GM12878 (cell line): ENCODE data around the gene C2orf68. TPM values are rescaled to one million over a fixed set of nuclear protein-coding genes. Genes with fewer than 3 reads are reported as not detected.

Source experiments
- ATAC-seq: fragments of 200-7000 bp; cut with Tn5 transposase; 3 replicates; pipeline ENCODE4 v1.9.1; 2020; ENCODE audit warnings: mild to moderate bottlenecking, moderate library complexity
- BruUV-seq: library from RNA; stranded (reverse); fragments of 400-500 nt; replicated peaks from 2 replicates; lab custom pipeline; 2021; lab: Mats Ljungman, UMichigan
- CTCF ChIA-PET: fragments of 300-600 bp; sonication (Branson Sonifier 250); formaldehyde crosslinking; extraction: SDS; loops from one replicate; lab custom pipeline; 2021; ENCODE audit warnings: inconsistent platforms; lab: Yijun Ruan, JAX
- POLR2A ChIA-PET: fragments of 350-600 bp; formaldehyde crosslinking; extraction: SDS; loops from one replicate; lab custom pipeline; 2021; ENCODE audit warnings: inconsistent platforms; lab: Charles Lee
- RAD21 ChIA-PET: fragments of 300-600 bp; sonication (Branson Sonifier 250); formaldehyde crosslinking; loops from one replicate; lab custom pipeline; 2023; ENCODE audit warnings: antibody characterized with exemption; ENCODE audit not compliant: unreplicated experiment; lab: Charles Lee
- SMC1A ChIA-PET: fragments of 300-600 bp; sonication (Branson Sonifier 250); formaldehyde crosslinking; loops from one replicate; lab custom pipeline; 2023; ENCODE audit not compliant: unreplicated experiment, uncharacterized antibody; lab: Charles Lee
- DNase-seq: peaks from one replicate; pipeline ENCODE4 v3.0.0-alpha.2; 2011; ENCODE audit warnings: low read depth, low spot score
- FAIRE-seq: peaks from 3 replicates; lab custom pipeline; 2011; peaks lifted over from hg19 to GRCh38; lab: Jason Lieb, UNC
- H2AFZ ChIP-seq: 2 replicates; pipeline ENCODE4 v1.6.0; 2011; ENCODE audit warnings: low read depth, low read length, control low read depth; ENCODE audit not compliant: control insufficient read depth
- H3K27ac ChIP-seq: 2 replicates; pipeline ENCODE4 v1.5.1; 2011; ENCODE audit warnings: control low read depth; ENCODE audit not compliant: control insufficient read depth, insufficient read depth
- H3K27me3 ChIP-seq, 2 experiments: replicated peaks in 1 of 2; 2 replicates each; pipeline versions ENCODE4 v1.6.0 to v1.6.1; 2011; ENCODE audit warnings: low read length in 1 of 2; ENCODE audit not compliant: control insufficient read depth in 2 of 2, insufficient read depth in 2 of 2
- H3K36me3 ChIP-seq, 2 experiments: 2 replicates each; pipeline ENCODE4 v1.5.1; 2011; ENCODE audit warnings: low read length in 1 of 2; ENCODE audit not compliant: control insufficient read depth in 2 of 2, insufficient read depth in 2 of 2
- H3K4me1 ChIP-seq: 2 replicates; pipeline ENCODE4 v1.6.1; 2011; ENCODE audit warnings: mild to moderate bottlenecking, low read length, moderate library complexity, mixed read lengths; ENCODE audit not compliant: control insufficient read depth, insufficient read depth
- H3K4me2 ChIP-seq: 2 replicates; pipeline ENCODE4 v1.6.0; 2011; ENCODE audit warnings: control low read depth; ENCODE audit not compliant: control insufficient read depth, insufficient read depth
- H3K4me3 ChIP-seq: fragments of 200-600 bp; sonication (generic); 2 replicates; pipeline ENCODE4 v1.5.1; 2016
- H3K79me2 ChIP-seq: 2 replicates; pipeline ENCODE4 v1.6.0; 2011; ENCODE audit warnings: low read length; ENCODE audit not compliant: control insufficient read depth, insufficient read depth
- H3K9ac ChIP-seq: 2 replicates; pipeline ENCODE4 v1.8.0; 2011; ENCODE audit warnings: low read length, control low read depth, mixed read lengths; ENCODE audit not compliant: control insufficient read depth, insufficient read depth
- H3K9me3 ChIP-seq: replicated peaks from 3 replicates; pipeline ENCODE4 v1.5.1; 2011; ENCODE audit warnings: mild to moderate bottlenecking, low read length; ENCODE audit not compliant: control insufficient read depth, insufficient read depth
- H4K20me1 ChIP-seq: 2 replicates; pipeline ENCODE4 v1.6.0; 2011; ENCODE audit not compliant: control insufficient read depth, insufficient read depth
- CREM ChIP-seq: IDR thresholded peaks from 2 replicates; pipeline ENCODE4 v1.6.1; 2014; ENCODE audit warnings: antibody characterized with exemption, low read depth
- GABPA ChIP-seq: IDR thresholded peaks from 2 replicates; pipeline ENCODE4 v1.6.1; 2014; ENCODE audit warnings: antibody characterized with exemption, low read depth, mild to moderate bottlenecking, inconsistent platforms
- JUNB ChIP-seq: IDR thresholded peaks from 2 replicates; pipeline ENCODE4 v1.6.1; 2016; ENCODE audit warnings: antibody characterized with exemption, mild to moderate bottlenecking
- MXI1 ChIP-seq: fragments of 150-350 bp; IDR thresholded peaks from 2 replicates; pipeline ENCODE4 v1.6.1; 2011; ENCODE audit warnings: low read depth, mild to moderate bottlenecking, inconsistent platforms, low read length, improper control_type of control experiment
- NRF1 ChIP-seq: conservative IDR thresholded peaks from 2 replicates; pipeline ENCODE4 v1.6.1; 2011; ENCODE audit warnings: mild to moderate bottlenecking, low read depth, low read length, improper control_type of control experiment
- POLR2AphosphoS5 ChIP-seq: IDR thresholded peaks from 2 replicates; pipeline ENCODE4 v1.6.1; 2011; ENCODE audit warnings: mild to moderate bottlenecking, low read length, inconsistent platforms
- RELA ChIP-seq: fragments of 450-650 bp; IDR thresholded peaks from 2 replicates; pipeline ENCODE4 v1.8.0; 2014; ENCODE audit warnings: borderline replicate concordance; ENCODE audit not compliant: partially characterized antibody
- SREBF1 ChIP-seq: IDR thresholded peaks from 2 replicates; pipeline ENCODE4 v1.6.1; 2012; ENCODE audit warnings: mild to moderate bottlenecking, low read length
- SRF ChIP-seq, 2 experiments: IDR thresholded peaks; 2 replicates each; pipeline ENCODE4 v1.6.1; 2011; ENCODE audit warnings: low read depth in 2 of 2, low read length in 2 of 2, mild to moderate bottlenecking in 1 of 2, moderate library complexity in 1 of 2
- WGBS: methylation state at CpG from one replicate; pipeline ENCODE4 v1.1.6; 2016; ENCODE audit warnings: low lambda C conversion rate; ENCODE audit not compliant: insufficient replicate concordance, insufficient coverage; ENCODE audit errors: missing lambda C conversion rate; 5-methylcytosine and 5-hydroxymethylcytosine counted together
- in situ Hi-C: fragments of 300-500 bp; cut with MboI; formaldehyde crosslinking; loops from 9 replicates; pipeline ENCODE4 v1.14.3; 2018; ENCODE audit warnings: mixed read lengths
- intact Hi-C: fragments of 100-400 bp; cut with micrococcal nuclease; formaldehyde crosslinking; loops from one replicate; pipeline ENCODE4 v1.14.2; 2022; ENCODE audit not compliant: unreplicated experiment
- polyA plus RNA-seq, 11 experiments: library from polyadenylated mRNA; depleted of rRNA in 4 of 11; unstranded in 6 of 11; stranded (reverse) in 5 of 11; fragments of >200 nt; fragmentation: Nextera tagmentation in 4 of 11; fragmentation: Illumina TruSeq in 1 of 11; extraction: Ambion mirVana in 4 of 11; extraction: Trizol in 1 of 11; gene quantifications; 1 replicate in 1 of 11; 2 replicates in 10 of 11; pipeline versions ENCODE4 v1.2.1 to v1.2.3, GENCODE V29; 2011 to 2016; ENCODE audit warnings: inconsistent platforms in 2 of 11, missing spikeins in 2 of 11, low read depth in 1 of 11
- total RNA-seq, 4 experiments: library from RNA; depleted of rRNA in 3 of 4; stranded (reverse); fragments of >200 nt in 3 of 4; fragmentation: Illumina TruSeq in 1 of 4; extraction: Trizol in 1 of 4; gene quantifications; 2 replicates each; pipeline versions ENCODE4 v1.2.1 to v1.2.3, GENCODE V29; 2013 to 2021
- TF ChIP-seq, protein P1 (sequence below): fragments of 450-650 bp; IDR thresholded peaks from 2 replicates; pipeline ENCODE4 v1.6.1; 2017; ENCODE audit warnings: mild to moderate bottlenecking, moderate library complexity
- TF ChIP-seq, protein P2 (sequence below): IDR thresholded peaks from 2 replicates; pipeline ENCODE4 v1.6.1; 2012; ENCODE audit warnings: low read depth, low read length, improper control_type of control experiment
- TF ChIP-seq, protein P3 (sequence below): fragments of 450-650 bp; IDR thresholded peaks from 2 replicates; pipeline ENCODE4 v1.6.1; 2017; ENCODE audit warnings: mild to moderate bottlenecking, low read depth, inconsistent platforms; ENCODE audit not compliant: poor library complexity, severe bottlenecking
- TF ChIP-seq, protein P4 (sequence below): fragments of 450-650 bp; IDR thresholded peaks from 2 replicates; pipeline ENCODE4 v1.6.1; 2016; ENCODE audit warnings: mild to moderate bottlenecking, moderate library complexity, borderline replicate concordance

The C2orf68 gene
- total and polyA plus RNA-seq, 10 of the 15 experiments (the other 5 are each of a cell fraction or from before 2014, with no cell fraction given) = 12.7 to 56.1 (median 28.4) TPM

DNA sequence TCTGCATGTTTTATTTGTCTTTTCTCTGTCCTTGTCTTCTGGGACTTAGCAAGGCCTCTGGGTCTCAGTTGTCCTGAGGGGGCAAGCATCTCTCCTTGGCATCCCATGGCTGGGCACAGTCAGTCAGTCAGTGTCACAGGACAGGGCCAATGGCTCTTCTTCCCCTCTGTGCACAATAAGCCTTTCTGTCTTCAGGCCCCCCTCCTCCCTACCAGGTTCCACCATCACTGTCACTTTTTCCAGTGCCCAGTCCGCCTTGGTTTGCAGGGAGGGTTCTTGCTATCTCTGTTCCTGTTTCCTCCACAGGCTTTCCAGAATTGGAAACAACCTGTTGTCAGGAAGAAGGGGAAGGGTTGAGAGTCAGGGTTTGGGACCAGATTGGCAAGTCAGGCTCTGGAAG, 29.4 kb downstream of the C2orf68 start:
- H3K4me3 ChIP-seq = no peak overlapping the region
- H3K27me3 ChIP-seq = no peaks in the 10 kb centered on the region
- CTCF ChIA-PET = interaction anchor here (0.9 kb wide), 1 partner anchor 125 kb away, joined by 3 read pairs; no protein-coding TSS in a partner anchor
- H3K4me2 ChIP-seq = no peak overlapping the region
- SMC1A ChIA-PET = interaction anchor here (1.4 kb wide), 1 partner anchor 12 kb away, joined by 6 read pairs; no protein-coding TSS in a partner anchor
- DNase-seq (no peak), FAIRE-seq (no peak), ATAC-seq (no peak)
- no peak overlapping the region for H3K9ac ChIP-seq
- no peak overlapping the region for H2AFZ ChIP-seq
- peaks cover 33% of the 10 kb centered on the region for H3K4me1 ChIP-seq
- RAD21 ChIA-PET = no interaction called here
- H4K20me1 ChIP-seq = no peaks in the 10 kb centered on the region
- H3K27ac ChIP-seq = no peak overlapping the region
- intact Hi-C loops = no loop called here
- peaks cover 0 to 6% of the 10 kb centered on the region in 2 experiments; a peak in 2 of 4 replicates for H3K36me3 ChIP-seq
- no TSS peak for BruUV-seq
- POLR2A ChIA-PET = no interaction called here
- WGBS = 88% methylated on average over 1 of the region's 1 CpG
- in situ Hi-C loops = no loop called here
- no peaks in the 10 kb centered on the region for H3K9me3 ChIP-seq
- peaks cover 26% of the 10 kb centered on the region for H3K79me2 ChIP-seq
- TF ChIP-seq, protein P1, sequence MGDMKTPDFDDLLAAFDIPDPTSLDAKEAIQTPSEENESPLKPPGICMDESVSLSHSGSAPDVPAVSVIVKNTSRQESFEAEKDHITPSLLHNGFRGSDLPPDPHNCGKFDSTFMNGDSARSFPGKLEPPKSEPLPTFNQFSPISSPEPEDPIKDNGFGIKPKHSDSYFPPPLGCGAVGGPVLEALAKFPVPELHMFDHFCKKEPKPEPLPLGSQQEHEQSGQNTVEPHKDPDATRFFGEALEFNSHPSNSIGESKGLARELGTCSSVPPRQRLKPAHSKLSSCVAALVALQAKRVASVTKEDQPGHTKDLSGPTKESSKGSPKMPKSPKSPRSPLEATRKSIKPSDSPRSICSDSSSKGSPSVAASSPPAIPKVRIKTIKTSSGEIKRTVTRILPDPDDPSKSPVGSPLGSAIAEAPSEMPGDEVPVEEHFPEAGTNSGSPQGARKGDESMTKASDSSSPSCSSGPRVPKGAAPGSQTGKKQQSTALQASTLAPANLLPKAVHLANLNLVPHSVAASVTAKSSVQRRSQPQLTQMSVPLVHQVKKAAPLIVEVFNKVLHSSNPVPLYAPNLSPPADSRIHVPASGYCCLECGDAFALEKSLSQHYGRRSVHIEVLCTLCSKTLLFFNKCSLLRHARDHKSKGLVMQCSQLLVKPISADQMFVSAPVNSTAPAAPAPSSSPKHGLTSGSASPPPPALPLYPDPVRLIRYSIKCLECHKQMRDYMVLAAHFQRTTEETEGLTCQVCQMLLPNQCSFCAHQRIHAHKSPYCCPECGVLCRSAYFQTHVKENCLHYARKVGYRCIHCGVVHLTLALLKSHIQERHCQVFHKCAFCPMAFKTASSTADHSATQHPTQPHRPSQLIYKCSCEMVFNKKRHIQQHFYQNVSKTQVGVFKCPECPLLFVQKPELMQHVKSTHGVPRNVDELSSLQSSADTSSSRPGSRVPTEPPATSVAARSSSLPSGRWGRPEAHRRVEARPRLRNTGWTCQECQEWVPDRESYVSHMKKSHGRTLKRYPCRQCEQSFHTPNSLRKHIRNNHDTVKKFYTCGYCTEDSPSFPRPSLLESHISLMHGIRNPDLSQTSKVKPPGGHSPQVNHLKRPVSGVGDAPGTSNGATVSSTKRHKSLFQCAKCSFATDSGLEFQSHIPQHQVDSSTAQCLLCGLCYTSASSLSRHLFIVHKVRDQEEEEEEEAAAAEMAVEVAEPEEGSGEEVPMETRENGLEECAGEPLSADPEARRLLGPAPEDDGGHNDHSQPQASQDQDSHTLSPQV = no peak
- no peak for TF ChIP-seq JUNB
- no peak for TF ChIP-seq SREBF1
- TF ChIP-seq, protein P2, sequence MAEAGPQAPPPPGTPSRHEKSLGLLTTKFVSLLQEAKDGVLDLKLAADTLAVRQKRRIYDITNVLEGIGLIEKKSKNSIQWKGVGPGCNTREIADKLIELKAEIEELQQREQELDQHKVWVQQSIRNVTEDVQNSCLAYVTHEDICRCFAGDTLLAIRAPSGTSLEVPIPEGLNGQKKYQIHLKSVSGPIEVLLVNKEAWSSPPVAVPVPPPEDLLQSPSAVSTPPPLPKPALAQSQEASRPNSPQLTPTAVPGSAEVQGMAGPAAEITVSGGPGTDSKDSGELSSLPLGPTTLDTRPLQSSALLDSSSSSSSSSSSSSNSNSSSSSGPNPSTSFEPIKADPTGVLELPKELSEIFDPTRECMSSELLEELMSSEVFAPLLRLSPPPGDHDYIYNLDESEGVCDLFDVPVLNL = no peak
- TF ChIP-seq, protein P3, sequence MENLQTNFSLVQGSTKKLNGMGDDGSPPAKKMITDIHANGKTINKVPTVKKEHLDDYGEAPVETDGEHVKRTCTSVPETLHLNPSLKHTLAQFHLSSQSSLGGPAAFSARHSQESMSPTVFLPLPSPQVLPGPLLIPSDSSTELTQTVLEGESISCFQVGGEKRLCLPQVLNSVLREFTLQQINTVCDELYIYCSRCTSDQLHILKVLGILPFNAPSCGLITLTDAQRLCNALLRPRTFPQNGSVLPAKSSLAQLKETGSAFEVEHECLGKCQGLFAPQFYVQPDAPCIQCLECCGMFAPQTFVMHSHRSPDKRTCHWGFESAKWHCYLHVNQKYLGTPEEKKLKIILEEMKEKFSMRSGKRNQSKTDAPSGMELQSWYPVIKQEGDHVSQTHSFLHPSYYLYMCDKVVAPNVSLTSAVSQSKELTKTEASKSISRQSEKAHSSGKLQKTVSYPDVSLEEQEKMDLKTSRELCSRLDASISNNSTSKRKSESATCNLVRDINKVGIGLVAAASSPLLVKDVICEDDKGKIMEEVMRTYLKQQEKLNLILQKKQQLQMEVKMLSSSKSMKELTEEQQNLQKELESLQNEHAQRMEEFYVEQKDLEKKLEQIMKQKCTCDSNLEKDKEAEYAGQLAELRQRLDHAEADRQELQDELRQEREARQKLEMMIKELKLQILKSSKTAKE = no peak
- no peak for TF ChIP-seq SRF (IDR thresholded peaks at IDR 0.05; ENCODE audit: low read depth in 2 of 2, low read length in 2 of 2)
- no peak for TF ChIP-seq RELA
- no peak for TF ChIP-seq NRF1
- TF ChIP-seq CREM = no peak
- TF ChIP-seq, protein P4, sequence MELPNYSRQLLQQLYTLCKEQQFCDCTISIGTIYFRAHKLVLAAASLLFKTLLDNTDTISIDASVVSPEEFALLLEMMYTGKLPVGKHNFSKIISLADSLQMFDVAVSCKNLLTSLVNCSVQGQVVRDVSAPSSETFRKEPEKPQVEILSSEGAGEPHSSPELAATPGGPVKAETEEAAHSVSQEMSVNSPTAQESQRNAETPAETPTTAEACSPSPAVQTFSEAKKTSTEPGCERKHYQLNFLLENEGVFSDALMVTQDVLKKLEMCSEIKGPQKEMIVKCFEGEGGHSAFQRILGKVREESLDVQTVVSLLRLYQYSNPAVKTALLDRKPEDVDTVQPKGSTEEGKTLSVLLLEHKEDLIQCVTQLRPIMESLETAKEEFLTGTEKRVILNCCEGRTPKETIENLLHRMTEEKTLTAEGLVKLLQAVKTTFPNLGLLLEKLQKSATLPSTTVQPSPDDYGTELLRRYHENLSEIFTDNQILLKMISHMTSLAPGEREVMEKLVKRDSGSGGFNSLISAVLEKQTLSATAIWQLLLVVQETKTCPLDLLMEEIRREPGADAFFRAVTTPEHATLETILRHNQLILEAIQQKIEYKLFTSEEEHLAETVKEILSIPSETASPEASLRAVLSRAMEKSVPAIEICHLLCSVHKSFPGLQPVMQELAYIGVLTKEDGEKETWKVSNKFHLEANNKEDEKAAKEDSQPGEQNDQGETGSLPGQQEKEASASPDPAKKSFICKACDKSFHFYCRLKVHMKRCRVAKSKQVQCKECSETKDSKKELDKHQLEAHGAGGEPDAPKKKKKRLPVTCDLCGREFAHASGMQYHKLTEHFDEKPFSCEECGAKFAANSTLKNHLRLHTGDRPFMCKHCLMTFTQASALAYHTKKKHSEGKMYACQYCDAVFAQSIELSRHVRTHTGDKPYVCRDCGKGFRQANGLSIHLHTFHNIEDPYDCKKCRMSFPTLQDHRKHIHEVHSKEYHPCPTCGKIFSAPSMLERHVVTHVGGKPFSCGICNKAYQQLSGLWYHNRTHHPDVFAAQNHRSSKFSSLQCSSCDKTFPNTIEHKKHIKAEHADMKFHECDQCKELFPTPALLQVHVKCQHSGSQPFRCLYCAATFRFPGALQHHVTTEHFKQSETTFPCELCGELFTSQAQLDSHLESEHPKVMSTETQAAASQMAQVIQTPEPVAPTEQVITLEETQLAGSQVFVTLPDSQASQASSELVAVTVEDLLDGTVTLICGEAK = no peak
- TF ChIP-seq MXI1 = no peak
- no peak for TF ChIP-seq POLR2AphosphoS5
- TF ChIP-seq GABPA = no peak
